AG09319 (cell line): ENCODE measurements around the gene UTP14C.

Source experiments
- DNase-seq: peaks from one replicate; pipeline ENCODE4 v3.0.0-alpha.2; 2010; ENCODE audit warnings: low read depth; ENCODE audit errors: extremely low read depth
- TF ChIP-seq, protein P1 (sequence below): IDR thresholded peaks from 2 replicates; pipeline ENCODE4 v1.5.1; 2011; ENCODE audit warnings: low read depth, mild to moderate bottlenecking, inconsistent platforms, low read length, moderate library complexity

The UTP14C gene

GRCh38 chr13:51988988-51989618 lies 35.4 kb upstream of the UTP14C start:
- no peak for DNase-seq
- TF ChIP-seq, protein P1, sequence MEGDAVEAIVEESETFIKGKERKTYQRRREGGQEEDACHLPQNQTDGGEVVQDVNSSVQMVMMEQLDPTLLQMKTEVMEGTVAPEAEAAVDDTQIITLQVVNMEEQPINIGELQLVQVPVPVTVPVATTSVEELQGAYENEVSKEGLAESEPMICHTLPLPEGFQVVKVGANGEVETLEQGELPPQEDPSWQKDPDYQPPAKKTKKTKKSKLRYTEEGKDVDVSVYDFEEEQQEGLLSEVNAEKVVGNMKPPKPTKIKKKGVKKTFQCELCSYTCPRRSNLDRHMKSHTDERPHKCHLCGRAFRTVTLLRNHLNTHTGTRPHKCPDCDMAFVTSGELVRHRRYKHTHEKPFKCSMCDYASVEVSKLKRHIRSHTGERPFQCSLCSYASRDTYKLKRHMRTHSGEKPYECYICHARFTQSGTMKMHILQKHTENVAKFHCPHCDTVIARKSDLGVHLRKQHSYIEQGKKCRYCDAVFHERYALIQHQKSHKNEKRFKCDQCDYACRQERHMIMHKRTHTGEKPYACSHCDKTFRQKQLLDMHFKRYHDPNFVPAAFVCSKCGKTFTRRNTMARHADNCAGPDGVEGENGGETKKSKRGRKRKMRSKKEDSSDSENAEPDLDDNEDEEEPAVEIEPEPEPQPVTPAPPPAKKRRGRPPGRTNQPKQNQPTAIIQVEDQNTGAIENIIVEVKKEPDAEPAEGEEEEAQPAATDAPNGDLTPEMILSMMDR, result no peak

DNA sequence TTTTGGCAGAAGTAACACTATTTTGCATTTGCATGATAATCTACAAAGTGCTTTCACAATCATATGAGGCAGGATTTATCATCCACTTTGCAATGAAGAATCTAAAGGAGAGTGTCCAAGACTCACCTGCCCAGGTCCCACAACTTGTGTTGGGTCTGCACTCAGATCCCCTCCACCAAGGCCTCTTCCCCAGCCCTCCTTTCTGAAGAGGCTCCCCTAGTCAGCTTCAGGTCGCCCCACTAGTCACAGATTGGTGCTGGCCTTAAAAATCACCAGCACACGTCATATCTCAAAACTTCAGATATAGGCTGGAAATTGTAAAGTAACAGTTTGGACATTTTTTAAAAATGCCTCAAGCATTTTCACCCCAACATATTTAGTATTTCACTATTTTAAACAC lies 30.8 kb upstream of the UTP14C start:
- TF ChIP-seq, protein P1, result no peak
- no peak for DNase-seq

- TF ChIP-seq, protein P1, result no peak
- DNase-seq, result no peak
Observed at GRCh38 chr13:51995677-51996551, 28.6 kb upstream of the UTP14C start.

DNA sequence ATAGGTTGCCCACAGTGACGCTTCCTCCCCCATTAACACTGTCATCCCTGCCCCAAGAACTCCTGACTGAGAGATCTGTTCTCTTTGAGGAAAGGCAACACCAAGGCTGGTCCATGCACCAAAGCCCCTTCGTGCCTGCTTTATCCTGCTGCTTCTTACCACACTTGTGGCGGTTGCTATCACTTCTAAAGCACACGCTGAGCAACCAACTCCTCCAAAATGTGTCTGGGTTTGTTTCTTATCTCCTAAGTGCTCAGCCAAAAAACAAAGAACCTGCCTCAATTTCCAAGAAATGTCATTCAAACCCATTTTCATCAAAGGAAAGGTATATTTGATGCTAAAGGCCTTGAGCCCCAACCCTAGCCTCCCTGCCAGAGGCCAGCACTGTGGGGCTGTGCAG lies 27.9 kb upstream of the UTP14C start:
- TF ChIP-seq, protein P1, result no peak

DNA sequence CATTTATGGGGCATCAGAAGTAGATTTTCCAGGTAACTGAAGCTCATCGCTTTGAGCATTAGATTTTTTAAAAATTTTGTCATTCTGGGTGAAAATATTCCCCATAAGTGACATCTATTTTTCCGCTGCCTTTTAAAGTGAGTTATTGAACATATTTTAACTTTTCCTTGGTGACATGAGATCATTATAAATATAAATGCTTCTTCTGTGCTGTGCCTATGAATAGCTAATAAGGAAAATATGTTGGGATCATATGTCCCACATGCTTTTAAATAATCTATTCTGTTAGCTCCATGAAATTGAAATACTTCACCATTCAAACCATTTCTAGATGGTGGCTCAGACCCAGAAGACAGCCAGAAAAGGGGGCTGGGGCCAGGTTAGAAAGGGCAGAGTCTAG lies 27.3 kb upstream of the UTP14C start:
- TF ChIP-seq, protein P1, result no peak
- DNase-seq, result no peak

More for the DNA sequence above, 27.9 kb upstream of the UTP14C start:
- no peak for DNase-seq

DNA sequence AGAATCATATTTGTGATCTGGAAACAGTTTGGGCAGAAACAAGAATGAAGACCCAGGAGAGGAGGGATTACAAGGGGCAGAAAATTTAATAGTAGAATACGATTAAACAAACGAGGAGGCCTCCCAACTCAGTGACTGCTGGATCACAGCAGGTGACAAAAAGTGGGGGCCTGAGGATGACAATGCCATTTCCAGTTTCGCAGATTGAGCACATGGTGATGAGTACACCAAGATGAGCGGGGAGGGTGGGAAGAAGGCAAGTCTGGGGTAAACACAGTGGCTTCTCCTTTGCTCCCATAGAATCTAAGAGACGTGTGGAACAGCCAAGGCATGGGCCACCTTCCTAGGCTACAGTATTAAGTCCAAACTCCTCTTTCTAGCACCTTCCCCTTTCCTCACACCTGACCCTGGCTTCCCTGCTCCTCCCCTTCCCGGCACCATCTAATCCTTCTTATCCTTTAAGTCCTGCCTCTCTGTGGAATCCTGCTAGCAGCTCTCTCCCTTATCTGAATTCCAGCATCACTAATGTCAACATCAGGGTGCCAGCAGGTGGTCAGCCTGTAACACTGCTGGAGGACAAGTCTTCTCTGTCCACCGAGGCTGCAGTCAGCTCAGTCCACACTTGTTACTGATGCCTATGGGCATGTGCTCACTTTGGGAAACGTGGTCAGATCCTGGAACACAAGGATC lies 26.7 kb upstream of the UTP14C start:
- no peak for DNase-seq
- TF ChIP-seq, protein P1, result no peak
